Measurements from ENCODE around the gene JAZF1.

GRCh38 chr7:28136420-28136819 lies 44.2 kb downstream of the JAZF1 start:
- TF ChIP-seq, protein P1, sequence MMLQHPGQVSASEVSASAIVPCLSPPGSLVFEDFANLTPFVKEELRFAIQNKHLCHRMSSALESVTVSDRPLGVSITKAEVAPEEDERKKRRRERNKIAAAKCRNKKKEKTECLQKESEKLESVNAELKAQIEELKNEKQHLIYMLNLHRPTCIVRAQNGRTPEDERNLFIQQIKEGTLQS (IDR thresholded peaks at IDR 0.05), result no peak
- TF ChIP-seq, protein P1 (CRISPR knock-in tag; conservative IDR thresholded peaks at IDR 0.05), result no peak
- TF ChIP-seq, protein P2, sequence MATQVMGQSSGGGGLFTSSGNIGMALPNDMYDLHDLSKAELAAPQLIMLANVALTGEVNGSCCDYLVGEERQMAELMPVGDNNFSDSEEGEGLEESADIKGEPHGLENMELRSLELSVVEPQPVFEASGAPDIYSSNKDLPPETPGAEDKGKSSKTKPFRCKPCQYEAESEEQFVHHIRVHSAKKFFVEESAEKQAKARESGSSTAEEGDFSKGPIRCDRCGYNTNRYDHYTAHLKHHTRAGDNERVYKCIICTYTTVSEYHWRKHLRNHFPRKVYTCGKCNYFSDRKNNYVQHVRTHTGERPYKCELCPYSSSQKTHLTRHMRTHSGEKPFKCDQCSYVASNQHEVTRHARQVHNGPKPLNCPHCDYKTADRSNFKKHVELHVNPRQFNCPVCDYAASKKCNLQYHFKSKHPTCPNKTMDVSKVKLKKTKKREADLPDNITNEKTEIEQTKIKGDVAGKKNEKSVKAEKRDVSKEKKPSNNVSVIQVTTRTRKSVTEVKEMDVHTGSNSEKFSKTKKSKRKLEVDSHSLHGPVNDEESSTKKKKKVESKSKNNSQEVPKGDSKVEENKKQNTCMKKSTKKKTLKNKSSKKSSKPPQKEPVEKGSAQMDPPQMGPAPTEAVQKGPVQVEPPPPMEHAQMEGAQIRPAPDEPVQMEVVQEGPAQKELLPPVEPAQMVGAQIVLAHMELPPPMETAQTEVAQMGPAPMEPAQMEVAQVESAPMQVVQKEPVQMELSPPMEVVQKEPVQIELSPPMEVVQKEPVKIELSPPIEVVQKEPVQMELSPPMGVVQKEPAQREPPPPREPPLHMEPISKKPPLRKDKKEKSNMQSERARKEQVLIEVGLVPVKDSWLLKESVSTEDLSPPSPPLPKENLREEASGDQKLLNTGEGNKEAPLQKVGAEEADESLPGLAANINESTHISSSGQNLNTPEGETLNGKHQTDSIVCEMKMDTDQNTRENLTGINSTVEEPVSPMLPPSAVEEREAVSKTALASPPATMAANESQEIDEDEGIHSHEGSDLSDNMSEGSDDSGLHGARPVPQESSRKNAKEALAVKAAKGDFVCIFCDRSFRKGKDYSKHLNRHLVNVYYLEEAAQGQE (IDR thresholded peaks at IDR 0.05; ENCODE audit: borderline replicate concordance), result no peak
- TF ChIP-seq, protein P2 (CRISPR knock-in tag; IDR thresholded peaks at IDR 0.05; ENCODE audit: low read depth), result no peak
- TF ChIP-seq ZBTB43 (CRISPR knock-in tag; IDR thresholded peaks at IDR 0.05), result no peak
- TF ChIP-seq FOXM1 (IDR thresholded peaks at IDR 0.05; ENCODE audit: low read depth), result no peak
- no peak for TF ChIP-seq FOXM1 (CRISPR knock-in tag; IDR thresholded peaks at IDR 0.05; ENCODE audit: low read depth)
- TF ChIP-seq AFF1 (IDR thresholded peaks at IDR 0.05; ENCODE audit: low read depth in 1 of 2, partially characterized antibody in 2 of 2), result no peak
- no peak for TF ChIP-seq CREM (IDR thresholded peaks at IDR 0.05; ENCODE audit: low read depth)
- TF ChIP-seq SP1 (CRISPR knock-in tag; IDR thresholded peaks at IDR 0.05), result no peak
- TF ChIP-seq, protein P3, sequence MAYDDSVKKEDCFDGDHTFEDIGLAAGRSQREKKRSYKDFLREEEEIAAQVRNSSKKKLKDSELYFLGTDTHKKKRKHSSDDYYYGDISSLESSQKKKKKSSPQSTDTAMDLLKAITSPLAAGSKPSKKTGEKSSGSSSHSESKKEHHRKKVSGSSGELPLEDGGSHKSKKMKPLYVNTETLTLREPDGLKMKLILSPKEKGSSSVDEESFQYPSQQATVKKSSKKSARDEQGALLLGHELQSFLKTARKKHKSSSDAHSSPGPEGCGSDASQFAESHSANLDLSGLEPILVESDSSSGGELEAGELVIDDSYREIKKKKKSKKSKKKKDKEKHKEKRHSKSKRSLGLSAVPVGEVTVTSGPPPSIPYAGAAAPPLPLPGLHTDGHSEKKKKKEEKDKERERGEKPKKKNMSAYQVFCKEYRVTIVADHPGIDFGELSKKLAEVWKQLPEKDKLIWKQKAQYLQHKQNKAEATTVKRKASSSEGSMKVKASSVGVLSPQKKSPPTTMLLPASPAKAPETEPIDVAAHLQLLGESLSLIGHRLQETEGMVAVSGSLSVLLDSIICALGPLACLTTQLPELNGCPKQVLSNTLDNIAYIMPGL (CRISPR knock-in tag; IDR thresholded peaks at IDR 0.05), result no peak
- TF ChIP-seq CREB1 (IDR thresholded peaks at IDR 0.05), result no peak
- no peak for TF ChIP-seq CREB1 (CRISPR knock-in tag; IDR thresholded peaks at IDR 0.05)
- TF ChIP-seq ZNF224 (CRISPR knock-in tag; IDR thresholded peaks at IDR 0.05), result no peak
- no peak for TF ChIP-seq ZBTB7A (IDR thresholded peaks at IDR 0.05; ENCODE audit: borderline replicate concordance, control insufficient read depth, low read depth, low read length)
- no peak for TF ChIP-seq CTCF (IDR thresholded peaks at IDR 0.05 in 2 of 3, conservative IDR thresholded peaks at IDR 0.05 in 1 of 3; ENCODE audit: insufficient read depth in 2 of 3, low read depth in 1 of 3, low read length in 3 of 3)
- TF ChIP-seq EZH2 (IDR thresholded peaks at IDR 0.05; ENCODE audit: borderline replicate concordance, low read depth, low read length), result no peak

All from K562 (cell line).